ENCODE results near the gene TRIM4. TPM values are rescaled to one million over a fixed set of nuclear protein-coding genes. Genes with fewer than 3 reads are reported as not detected.

The TRIM4 gene
- total and polyA plus RNA-seq, 2 donors (not counting 3 experiments of a cell fraction or from before 2014, with no cell fraction given) = 13.0 to 22.1 TPM

DNA sequence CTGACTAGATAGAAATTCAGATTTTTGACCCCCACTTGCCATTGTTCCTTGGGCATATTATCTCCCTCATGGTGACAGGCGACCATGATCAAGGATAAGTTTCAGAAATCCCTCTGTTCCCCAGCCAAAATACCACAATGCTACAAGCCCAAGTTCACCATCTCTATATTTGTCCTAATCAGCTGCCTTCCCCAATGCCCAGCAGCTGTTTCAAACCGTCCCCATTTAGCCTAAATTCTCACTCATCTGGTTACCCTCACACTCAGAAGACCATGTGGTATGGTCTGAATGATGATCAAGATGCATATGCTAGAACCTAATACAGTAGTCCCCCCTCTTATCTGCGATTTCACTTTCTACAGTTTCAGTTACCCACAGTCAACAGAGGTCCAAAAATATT lies 11.0 kb upstream of the TRIM4 start:
- no peaks in the 10 kb centered on the region for H4K20me1 ChIP-seq (replicated peaks; ENCODE audit: control insufficient read depth, extremely low read depth, insufficient read depth, low read length)
- H3K9ac ChIP-seq (replicated peaks; ENCODE audit: extremely low read depth, insufficient read depth, low read length) = no peak overlapping the region
- H3K27me3 ChIP-seq (ENCODE audit: control insufficient read depth in 2 of 2, insufficient read depth in 2 of 2, low read length in 2 of 2) = peaks cover 12 to 30% of the 10 kb centered on the region in 2 experiments
- no peaks in the 10 kb centered on the region for H3K9me1 ChIP-seq (replicated peaks; ENCODE audit: control insufficient read depth, extremely low read depth, insufficient read depth, low read length)
- ChIA-PET POLR2A (no interaction called here), CTCF (interaction anchor here (2.3 to 3.9 kb wide), 2 partner anchors 12 to 60 kb away, joined by 14 to 15 read pairs; partner anchors contain the start of gene TRIM4)
- no peak overlapping the region for H2AFZ ChIP-seq (ENCODE audit: low read depth, low read length)
- H3K9me3 ChIP-seq (replicated peaks; ENCODE audit: control insufficient read depth, insufficient read depth, low read length) = no peaks in the 10 kb centered on the region
- intact Hi-C loops (cut with micrococcal nuclease) = no loop called here
- H3K4me3 ChIP-seq (replicated peaks in 1 of 3; ENCODE audit: insufficient read depth in 1 of 3, low read depth in 1 of 3, low read length in 3 of 3) = no peak overlapping the region
- FAIRE-seq = no peak
- H3K4me2 ChIP-seq (ENCODE audit: insufficient read depth, low read length) = no peak overlapping the region
- peaks cover 13% of the 10 kb centered on the region for H3K4me1 ChIP-seq (ENCODE audit: control insufficient read depth, extremely low read depth, insufficient read depth, low read length)
- H3K27ac ChIP-seq (ENCODE audit: insufficient read depth, low read depth, low read length) = no peak overlapping the region
- DNase-seq (ENCODE audit: low read depth, low spot score) = no peak
- BruUV-seq (replicated peaks) = no TSS peak
- dilution Hi-C loops (cut with MboI; ENCODE audit: extremely low pct_ligation_motif_present, low sequenced_read_pairs) = no loop called here
- no peak for TF ChIP-seq FOS (IDR thresholded peaks at IDR 0.05; ENCODE audit: borderline replicate concordance, insufficient read depth, low read length)
- TF ChIP-seq POLR2A (IDR thresholded peaks at IDR 0.05; ENCODE audit: low read depth, low read length) = no peak
- TF ChIP-seq CTCF (IDR thresholded peaks at IDR 0.05; ENCODE audit: extremely low read depth in 1 of 2, insufficient read depth in 1 of 2, low read depth in 1 of 2, low read length in 2 of 2) = no peak
- no peaks in the 10 kb centered on the region for H3K79me2 ChIP-seq (ENCODE audit: control insufficient read depth, insufficient read depth, low read length)
- H3K36me3 ChIP-seq (ENCODE audit: control insufficient read depth in 2 of 2, extremely low read depth in 1 of 2, insufficient read depth in 2 of 2, low read length in 2 of 2) = no peaks in the 10 kb centered on the region

DNA sequence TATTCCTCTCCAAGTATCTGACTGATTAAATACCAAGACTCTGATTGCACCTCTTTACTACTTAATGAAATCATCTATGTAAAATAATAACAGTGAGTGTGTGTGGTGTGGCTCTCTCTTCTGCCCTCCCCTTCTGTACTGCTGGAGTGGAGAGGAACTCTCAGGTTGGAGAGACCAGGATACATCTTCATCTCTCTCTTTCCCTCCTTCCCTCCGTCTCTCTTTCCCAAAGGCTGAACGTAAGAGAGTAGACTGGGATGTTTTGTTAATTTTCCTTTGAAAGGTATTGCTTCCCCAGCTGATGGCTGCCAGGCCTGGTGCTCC lies 10.4 kb upstream of the TRIM4 start:
- Histone ChIP-seq H3K4me2 (ENCODE audit: insufficient read depth, low read length) (peak overlapping the region; percentile 63), H3K4me3 (replicated peaks in 1 of 3; ENCODE audit: insufficient read depth in 1 of 3, low read depth in 1 of 3, low read length in 3 of 3) (no peak overlapping the region), H3K4me1 (ENCODE audit: control insufficient read depth, extremely low read depth, insufficient read depth, low read length) (peaks cover 13% of the 10 kb centered on the region), H2AFZ (ENCODE audit: low read depth, low read length) (peak overlapping the region; percentile 82), H4K20me1 (replicated peaks; ENCODE audit: control insufficient read depth, extremely low read depth, insufficient read depth, low read length) (no peaks in the 10 kb centered on the region), H3K79me2 (ENCODE audit: control insufficient read depth, insufficient read depth, low read length) (no peaks in the 10 kb centered on the region), H3K27me3 (ENCODE audit: control insufficient read depth in 2 of 2, insufficient read depth in 2 of 2, low read length in 2 of 2) (peaks cover 12 to 30% of the 10 kb centered on the region in 2 experiments), H3K36me3 (ENCODE audit: control insufficient read depth in 2 of 2, extremely low read depth in 1 of 2, insufficient read depth in 2 of 2, low read length in 2 of 2) (no peaks in the 10 kb centered on the region), H3K27ac (ENCODE audit: insufficient read depth, low read depth, low read length) (no peak overlapping the region), H3K9ac (replicated peaks; ENCODE audit: extremely low read depth, insufficient read depth, low read length) (no peak overlapping the region), H3K9me3 (replicated peaks; ENCODE audit: control insufficient read depth, insufficient read depth, low read length) (no peaks in the 10 kb centered on the region), H3K9me1 (replicated peaks; ENCODE audit: control insufficient read depth, extremely low read depth, insufficient read depth, low read length) (no peaks in the 10 kb centered on the region)
- BruUV-seq (replicated peaks) = no TSS peak
- dilution Hi-C loops (cut with MboI; ENCODE audit: extremely low pct_ligation_motif_present, low sequenced_read_pairs) (no loop called here), intact Hi-C loops (cut with micrococcal nuclease) (no loop called here)
- DNase-seq (ENCODE audit: low read depth, low spot score) (no peak), FAIRE-seq (no peak)
- TF ChIP-seq POLR2A (IDR thresholded peaks at IDR 0.05; ENCODE audit: low read depth, low read length) (no peak), GATA2 (IDR thresholded peaks at IDR 0.05; ENCODE audit: insufficient read depth, insufficient read length, low read depth, low read length) (no peak), JUN (IDR thresholded peaks at IDR 0.05; ENCODE audit: borderline replicate concordance, insufficient read depth, insufficient read length, low read depth) (no peak), POLR2AphosphoS5 (IDR thresholded peaks at IDR 0.05; ENCODE audit: insufficient read depth, low read depth, low read length) (no peak), FOS (IDR thresholded peaks at IDR 0.05; ENCODE audit: borderline replicate concordance, insufficient read depth, low read length) (no peak), EZH2 (IDR thresholded peaks at IDR 0.05; ENCODE audit: borderline replicate concordance, low read depth, low read length, severe bottlenecking) (no peak), MYC (IDR thresholded peaks at IDR 0.05; ENCODE audit: low read depth, low read length) (no peak), CTCF (IDR thresholded peaks at IDR 0.05; ENCODE audit: extremely low read depth in 1 of 2, insufficient read depth in 1 of 2, low read depth in 1 of 2, low read length in 2 of 2) (no peak)
- TF ChIP-seq, protein P1, sequence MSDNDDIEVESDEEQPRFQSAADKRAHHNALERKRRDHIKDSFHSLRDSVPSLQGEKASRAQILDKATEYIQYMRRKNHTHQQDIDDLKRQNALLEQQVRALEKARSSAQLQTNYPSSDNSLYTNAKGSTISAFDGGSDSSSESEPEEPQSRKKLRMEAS (IDR thresholded peaks at IDR 0.05; ENCODE audit: insufficient read depth, insufficient read length) = no peak
- ChIA-PET POLR2A (interaction anchor here (1.7 kb wide), 1 partner anchor 10 kb away, joined by 7 read pairs; the partner anchor contains the start of gene TRIM4), CTCF (interaction anchor here (0.7 to 3.9 kb wide), 16 partner anchors 8 to 404 kb away, joined by 3 to 15 read pairs (median 5); partner anchors contain the start of gene TRIM4)
